ENCODE data around the gene SH3PXD2A.

DNA sequence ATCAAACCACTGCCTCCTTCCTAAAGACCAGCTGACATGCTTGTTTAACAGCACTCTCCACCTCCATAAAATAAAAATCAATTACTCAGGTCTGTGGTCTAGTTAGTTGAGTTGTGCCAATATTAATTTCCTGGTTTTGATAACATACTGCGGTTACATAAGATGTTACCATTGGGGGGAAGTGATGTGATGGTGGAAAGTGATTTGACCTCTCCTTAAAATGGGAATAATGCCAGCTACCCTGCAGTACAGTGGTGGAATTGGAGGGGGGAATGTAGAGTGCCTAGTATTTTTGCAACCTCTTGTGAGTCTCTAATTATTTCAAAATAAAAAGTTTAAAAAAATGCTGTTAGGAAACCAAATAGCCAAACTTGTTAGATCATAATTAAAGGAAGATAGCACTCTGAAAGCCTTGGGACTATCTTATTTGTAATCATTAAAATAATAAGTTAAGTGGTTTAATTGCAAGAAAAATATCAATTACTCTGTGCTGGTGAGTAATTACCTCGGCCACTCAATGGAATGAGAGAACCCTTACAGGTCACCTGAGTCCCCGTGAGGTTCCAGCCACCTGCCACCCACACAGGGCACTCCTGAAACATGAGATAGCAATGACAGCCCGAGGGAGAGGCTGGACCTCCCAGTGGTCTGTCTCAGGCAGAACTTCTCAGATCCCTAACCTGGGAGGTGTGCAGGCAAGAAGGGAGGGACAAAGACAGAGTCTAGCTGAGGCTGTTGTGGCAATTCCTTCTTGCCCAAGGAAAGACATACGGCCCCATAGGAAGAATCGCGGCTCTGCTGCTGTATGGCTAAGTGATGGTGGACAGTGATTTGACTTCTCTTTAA lies 94.1 kb downstream of the SH3PXD2A start:
- TF ChIP-seq, protein P1, sequence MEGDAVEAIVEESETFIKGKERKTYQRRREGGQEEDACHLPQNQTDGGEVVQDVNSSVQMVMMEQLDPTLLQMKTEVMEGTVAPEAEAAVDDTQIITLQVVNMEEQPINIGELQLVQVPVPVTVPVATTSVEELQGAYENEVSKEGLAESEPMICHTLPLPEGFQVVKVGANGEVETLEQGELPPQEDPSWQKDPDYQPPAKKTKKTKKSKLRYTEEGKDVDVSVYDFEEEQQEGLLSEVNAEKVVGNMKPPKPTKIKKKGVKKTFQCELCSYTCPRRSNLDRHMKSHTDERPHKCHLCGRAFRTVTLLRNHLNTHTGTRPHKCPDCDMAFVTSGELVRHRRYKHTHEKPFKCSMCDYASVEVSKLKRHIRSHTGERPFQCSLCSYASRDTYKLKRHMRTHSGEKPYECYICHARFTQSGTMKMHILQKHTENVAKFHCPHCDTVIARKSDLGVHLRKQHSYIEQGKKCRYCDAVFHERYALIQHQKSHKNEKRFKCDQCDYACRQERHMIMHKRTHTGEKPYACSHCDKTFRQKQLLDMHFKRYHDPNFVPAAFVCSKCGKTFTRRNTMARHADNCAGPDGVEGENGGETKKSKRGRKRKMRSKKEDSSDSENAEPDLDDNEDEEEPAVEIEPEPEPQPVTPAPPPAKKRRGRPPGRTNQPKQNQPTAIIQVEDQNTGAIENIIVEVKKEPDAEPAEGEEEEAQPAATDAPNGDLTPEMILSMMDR (IDR thresholded peaks at IDR 0.05): no peak
- TF ChIP-seq EZH2 (IDR thresholded peaks at IDR 0.05): no peak

Measured in neural progenitor cell (in vitro differentiated cells).